GM12878 (cell line): ENCODE measurements around the gene GMDS. TPM values are rescaled to one million over a fixed set of nuclear protein-coding genes. Genes with fewer than 3 reads are reported as not detected.
A peak's percentile ranks its signal among the peaks of the same experiment; 100 is the strongest.

Experiments
- ATAC-seq: fragments of 200-7000 bp; cut with Tn5 transposase; 3 replicates; pipeline ENCODE4 v1.9.1; 2020; ENCODE audit warnings: mild to moderate bottlenecking, moderate library complexity
- BruUV-seq: library from RNA; stranded (reverse); fragments of 400-500 nt; replicated peaks from 2 replicates; lab custom pipeline; 2021; lab: Mats Ljungman, UMichigan
- CTCF ChIA-PET: fragments of 300-600 bp; sonication (Branson Sonifier 250); formaldehyde crosslinking; extraction: SDS; loops from one replicate; lab custom pipeline; 2021; ENCODE audit warnings: inconsistent platforms; lab: Yijun Ruan, JAX
- POLR2A ChIA-PET: fragments of 350-600 bp; formaldehyde crosslinking; extraction: SDS; loops from one replicate; lab custom pipeline; 2021; ENCODE audit warnings: inconsistent platforms; lab: Charles Lee
- RAD21 ChIA-PET: fragments of 300-600 bp; sonication (Branson Sonifier 250); formaldehyde crosslinking; loops from one replicate; lab custom pipeline; 2023; ENCODE audit warnings: antibody characterized with exemption; ENCODE audit not compliant: unreplicated experiment; lab: Charles Lee
- SMC1A ChIA-PET: fragments of 300-600 bp; sonication (Branson Sonifier 250); formaldehyde crosslinking; loops from one replicate; lab custom pipeline; 2023; ENCODE audit not compliant: unreplicated experiment, uncharacterized antibody; lab: Charles Lee
- DNase-seq: peaks from one replicate; pipeline ENCODE4 v3.0.0-alpha.2; 2011; ENCODE audit warnings: low read depth, low spot score
- FAIRE-seq: peaks from 3 replicates; lab custom pipeline; 2011; peaks lifted over from hg19 to GRCh38; lab: Jason Lieb, UNC
- H2AFZ ChIP-seq: 2 replicates; pipeline ENCODE4 v1.6.0; 2011; ENCODE audit warnings: low read depth, low read length, control low read depth; ENCODE audit not compliant: control insufficient read depth
- H3K27ac ChIP-seq: 2 replicates; pipeline ENCODE4 v1.5.1; 2011; ENCODE audit warnings: control low read depth; ENCODE audit not compliant: control insufficient read depth, insufficient read depth
- H3K27me3 ChIP-seq, 2 experiments: replicated peaks in 1 of 2; 2 replicates each; pipeline versions ENCODE4 v1.6.0 to v1.6.1; 2011; ENCODE audit warnings: low read length in 1 of 2; ENCODE audit not compliant: control insufficient read depth in 2 of 2, insufficient read depth in 2 of 2
- H3K36me3 ChIP-seq, 2 experiments: 2 replicates each; pipeline ENCODE4 v1.5.1; 2011; ENCODE audit warnings: low read length in 1 of 2; ENCODE audit not compliant: control insufficient read depth in 2 of 2, insufficient read depth in 2 of 2
- H3K4me1 ChIP-seq: 2 replicates; pipeline ENCODE4 v1.6.1; 2011; ENCODE audit warnings: mild to moderate bottlenecking, low read length, moderate library complexity, mixed read lengths; ENCODE audit not compliant: control insufficient read depth, insufficient read depth
- H3K4me2 ChIP-seq: 2 replicates; pipeline ENCODE4 v1.6.0; 2011; ENCODE audit warnings: control low read depth; ENCODE audit not compliant: control insufficient read depth, insufficient read depth
- H3K4me3 ChIP-seq: fragments of 200-600 bp; sonication (generic); 2 replicates; pipeline ENCODE4 v1.5.1; 2016
- H3K79me2 ChIP-seq: 2 replicates; pipeline ENCODE4 v1.6.0; 2011; ENCODE audit warnings: low read length; ENCODE audit not compliant: control insufficient read depth, insufficient read depth
- H3K9ac ChIP-seq: 2 replicates; pipeline ENCODE4 v1.8.0; 2011; ENCODE audit warnings: low read length, control low read depth, mixed read lengths; ENCODE audit not compliant: control insufficient read depth, insufficient read depth
- H3K9me3 ChIP-seq: replicated peaks from 3 replicates; pipeline ENCODE4 v1.5.1; 2011; ENCODE audit warnings: mild to moderate bottlenecking, low read length; ENCODE audit not compliant: control insufficient read depth, insufficient read depth
- H4K20me1 ChIP-seq: 2 replicates; pipeline ENCODE4 v1.6.0; 2011; ENCODE audit not compliant: control insufficient read depth, insufficient read depth
- BMI1 ChIP-seq: fragments of 450-650 bp; IDR thresholded peaks from 2 replicates; pipeline ENCODE4 v1.6.1; 2016; ENCODE audit warnings: mild to moderate bottlenecking, moderate library complexity, borderline replicate concordance
- BRCA1 ChIP-seq: IDR thresholded peaks from 2 replicates; pipeline ENCODE4 v1.6.1; 2011; ENCODE audit warnings: low read depth, low read length, improper control_type of control experiment
- ELK1 ChIP-seq: IDR thresholded peaks from 2 replicates; pipeline ENCODE4 v1.6.1; 2012; ENCODE audit warnings: low read depth, low read length, improper control_type of control experiment
- IRF5 ChIP-seq: fragments of 450-650 bp; IDR thresholded peaks from 2 replicates; pipeline ENCODE4 v1.6.1; 2017; ENCODE audit warnings: borderline replicate concordance
- PAX8 ChIP-seq: fragments of 450-650 bp; IDR thresholded peaks from 2 replicates; pipeline ENCODE4 v1.6.1; 2017; ENCODE audit warnings: mild to moderate bottlenecking, moderate library complexity
- SMARCA5 ChIP-seq: fragments of 450-650 bp; IDR thresholded peaks from 2 replicates; pipeline ENCODE4 v1.6.1; 2017; ENCODE audit warnings: mild to moderate bottlenecking
- SPI1 ChIP-seq: IDR thresholded peaks from 2 replicates; pipeline ENCODE4 v1.6.1; 2011; ENCODE audit warnings: low read depth, mild to moderate bottlenecking, low read length, moderate library complexity, borderline replicate concordance; ENCODE audit not compliant: insufficient read depth
- WGBS: methylation state at CpG from one replicate; pipeline ENCODE4 v1.1.6; 2016; ENCODE audit warnings: low lambda C conversion rate; ENCODE audit not compliant: insufficient replicate concordance, insufficient coverage; ENCODE audit errors: missing lambda C conversion rate; 5-methylcytosine and 5-hydroxymethylcytosine counted together
- in situ Hi-C: fragments of 300-500 bp; cut with MboI; formaldehyde crosslinking; loops from 9 replicates; pipeline ENCODE4 v1.14.3; 2018; ENCODE audit warnings: mixed read lengths
- intact Hi-C: fragments of 100-400 bp; cut with micrococcal nuclease; formaldehyde crosslinking; loops from one replicate; pipeline ENCODE4 v1.14.2; 2022; ENCODE audit not compliant: unreplicated experiment
- polyA plus RNA-seq, 11 experiments: library from polyadenylated mRNA; depleted of rRNA in 4 of 11; unstranded in 6 of 11; stranded (reverse) in 5 of 11; fragments of >200 nt; fragmentation: Nextera tagmentation in 4 of 11; fragmentation: Illumina TruSeq in 1 of 11; extraction: Ambion mirVana in 4 of 11; extraction: Trizol in 1 of 11; gene quantifications; 1 replicate in 1 of 11; 2 replicates in 10 of 11; pipeline versions ENCODE4 v1.2.1 to v1.2.3, GENCODE V29; 2011 to 2016; ENCODE audit warnings: inconsistent platforms in 2 of 11, missing spikeins in 2 of 11, low read depth in 1 of 11
- total RNA-seq, 4 experiments: library from RNA; depleted of rRNA in 3 of 4; stranded (reverse); fragments of >200 nt in 3 of 4; fragmentation: Illumina TruSeq in 1 of 4; extraction: Trizol in 1 of 4; gene quantifications; 2 replicates each; pipeline versions ENCODE4 v1.2.1 to v1.2.3, GENCODE V29; 2013 to 2021

GMDS gene
- total and polyA plus RNA-seq, 10 of the 15 experiments (the other 5 are each of a cell fraction or from before 2014, with no cell fraction given) = 0.61 to 53.8 (median 29.3) TPM

- no peak for TF ChIP-seq ELK1
- no peak for TF ChIP-seq PAX8
- TF ChIP-seq BMI1 = no peak
- TF ChIP-seq IRF5 = no peak
- TF ChIP-seq BRCA1 = no peak
- TF ChIP-seq, all 136 proteins: peak for 0
Observed at GRCh38 chr6:1698527-1698926, 546.9 kb downstream of the GMDS start (continued).

- in situ Hi-C loops (no loop called here), intact Hi-C loops (no loop called here)
- no TSS peak for BruUV-seq
- ChIA-PET SMC1A (no interaction called here), POLR2A (no interaction called here), CTCF (interaction anchor here (0.8 kb wide), 1 partner anchor 21 kb away, joined by 3 read pairs; no protein-coding TSS in a partner anchor), RAD21 (no interaction called here)
- peak; percentile 24; the same call in 1 of the 2 replicates for TF ChIP-seq SPI1
- TF ChIP-seq SMARCA5 = no peak
- Histone ChIP-seq H3K36me3 (no peaks in the 10 kb centered on the region), H3K9ac (no peak overlapping the region), H3K27me3 (no peaks in the 10 kb centered on the region), H3K4me3 (no peak overlapping the region), H3K4me1 (no peaks in the 10 kb centered on the region), H4K20me1 (no peaks in the 10 kb centered on the region), H3K79me2 (no peaks in the 10 kb centered on the region), H3K9me3 (peaks cover 2% of the 10 kb centered on the region; the same call in 1 of the 3 replicates), H3K27ac (no peak overlapping the region), H2AFZ (no peak overlapping the region), H3K4me2 (no peak overlapping the region)
- 94% methylated on average over 10 of the region's 10 CpGs for WGBS
- no peak for FAIRE-seq
- no peak for ATAC-seq
- DNase-seq = no peak
Observed at GRCh38 chr6:1697688-1698351, 547.6 kb downstream of the GMDS start.
